Melanocyte of skin (primary cell): ENCODE measurements around the gene DENND11. TPM values are rescaled to one million over a fixed set of nuclear protein-coding genes. Genes with fewer than 3 reads are reported as not detected.

ENCODE experiments used
- small RNA-seq, 2 donors: library from RNA; depleted of rRNA; stranded (forward); fragments of <200 nt; gene quantifications; one replicate each; pipeline ENCODE3, GENCODE V24; 2012
- total RNA-seq, 2 donors: library from RNA; depleted of rRNA; stranded (reverse); fragments of >200 nt; gene quantifications; 2 replicates each; pipeline ENCODE4 v1.2.3, GENCODE V29; 2012

Gene DENND11, protein sequence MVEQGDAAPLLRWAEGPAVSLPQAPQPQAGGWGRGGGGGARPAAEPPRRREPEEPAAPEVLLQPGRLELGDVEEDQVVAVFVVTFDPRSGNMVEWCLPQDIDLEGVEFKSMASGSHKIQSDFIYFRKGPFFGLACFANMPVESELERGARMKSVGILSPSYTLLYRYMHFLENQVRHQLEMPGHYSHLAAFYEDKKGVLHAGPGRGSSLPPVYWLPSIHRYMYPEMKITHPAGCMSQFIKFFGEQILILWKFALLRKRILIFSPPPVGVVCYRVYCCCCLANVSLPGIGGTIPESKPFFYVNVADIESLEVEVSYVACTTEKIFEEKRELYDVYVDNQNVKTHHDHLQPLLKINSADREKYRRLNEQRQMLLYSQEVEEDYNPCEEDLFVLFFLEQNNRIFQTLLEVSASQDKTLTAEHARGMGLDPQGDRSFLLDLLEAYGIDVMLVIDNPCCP
- 1 to 10 TPM; 4.5 to 6.3 TPM for total RNA-seq

DNA sequence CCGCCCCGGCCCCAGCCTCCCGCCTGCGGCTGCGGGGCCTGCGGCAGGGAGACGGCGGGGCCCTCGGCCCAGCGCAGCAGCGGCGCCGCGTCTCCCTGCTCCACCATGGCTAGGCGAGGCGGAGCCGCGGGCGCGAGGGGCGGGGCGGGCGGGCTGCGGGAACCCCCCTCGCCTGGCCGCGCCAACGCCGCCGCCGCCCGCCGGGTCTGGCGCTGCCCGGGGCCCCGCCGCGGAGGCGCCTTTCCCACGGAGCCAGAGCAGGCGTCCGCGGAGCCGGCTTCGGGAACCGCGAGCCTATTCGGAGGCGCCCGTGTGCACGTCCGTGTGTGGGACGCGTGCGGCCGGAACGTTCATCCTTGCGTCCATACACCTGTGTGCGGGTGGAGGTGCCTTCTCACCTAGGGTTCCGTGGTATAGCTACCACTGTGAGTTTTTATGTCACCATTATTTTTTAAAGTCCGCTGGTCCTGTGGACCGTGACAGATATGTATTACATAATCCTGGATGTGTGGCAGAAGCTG, at the start of gene DENND11:
TSS of gene DENND11 (minus strand) at position 120 of the 521 bp plus-strand sequence. CDS start at position 107, 13 bp downstream.

DNA sequence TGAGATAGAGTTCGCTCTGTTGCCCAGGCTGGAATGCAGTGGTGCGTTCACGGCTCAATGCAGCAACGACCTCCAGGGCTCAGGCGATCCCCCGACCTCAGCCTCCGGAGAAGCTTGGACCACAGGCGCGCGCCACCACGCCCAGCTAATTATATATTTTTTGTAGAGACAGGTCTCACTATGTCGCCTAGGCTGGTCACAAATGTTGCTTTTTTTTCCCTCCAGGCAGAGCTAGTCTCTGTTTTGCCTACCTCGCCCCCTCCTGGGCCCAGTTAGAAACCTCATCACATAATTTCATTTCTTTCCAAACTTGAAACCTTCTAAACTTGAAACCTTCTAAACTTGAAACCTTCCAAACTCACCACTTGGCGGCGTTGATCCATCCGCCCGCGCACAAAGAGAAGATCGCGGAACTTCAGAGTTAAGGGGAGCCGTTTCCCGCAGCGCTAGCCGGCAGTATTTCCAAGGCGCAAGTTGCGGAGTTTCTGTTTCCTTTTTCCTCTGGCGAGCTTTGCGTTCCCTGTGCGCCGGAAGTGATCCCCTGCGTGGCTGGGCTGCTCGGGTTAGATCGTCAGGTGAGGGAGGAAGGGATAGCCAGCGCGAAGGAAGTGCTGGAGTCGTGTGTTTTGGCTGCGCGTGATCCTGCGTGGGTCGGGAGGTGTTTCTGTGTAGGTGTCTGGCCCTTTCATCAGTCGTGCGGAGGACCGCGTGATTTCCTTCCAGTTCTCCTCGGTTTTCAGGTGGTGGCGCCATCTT, 36.0 kb upstream of the DENND11 start, which contains the start of gene SSBP1:
TSS of gene SSBP1 (plus strand) at position 523 of the 756 bp plus-strand sequence. CDS start 809 bp downstream, outside the sequence.

DNA sequence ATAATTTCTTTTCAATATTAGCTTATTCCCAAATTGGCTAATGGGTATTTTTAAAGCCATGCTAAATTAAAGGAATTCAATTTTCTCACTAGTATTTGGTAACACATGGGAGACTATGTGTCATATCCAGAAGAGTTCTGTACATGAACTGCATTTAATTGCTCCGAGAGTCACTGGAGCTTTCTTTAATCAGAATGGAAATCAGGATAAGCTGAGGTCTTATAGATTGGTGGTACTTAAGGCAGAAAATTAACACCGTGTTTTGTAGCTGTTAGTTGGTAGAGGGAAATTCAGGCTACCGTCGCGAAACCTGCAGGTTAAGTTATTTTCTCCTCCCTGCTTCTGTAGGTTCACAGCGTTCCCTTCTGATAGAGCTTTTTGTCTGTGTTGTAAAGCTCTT, 6.4 kb upstream of the DENND11 start, which contains the start of gene WEE2:
TSS of gene WEE2 (plus strand) at position 3 of the 400 bp plus-strand sequence. CDS start 406 bp downstream, outside the sequence.

Small RNA genes lying within 50 kb of the gene (small RNA-seq; reads per million reads assigned to genes)
- 0 reads per million in 2 donors for gene RNU1-82P

Other genes with a start within 250 kb of the DENND11 start
- 10 to 100 TPM; 42.0 to 48.9 TPM for gene AGK, start 150.8 kb downstream of the DENND11 start, total RNA-seq
- gene WEE2, start 6.2 kb upstream of the DENND11 start, total RNA-seq, result not detected
- gene SSBP1, start 36.2 kb upstream of the DENND11 start, total RNA-seq, result 100 to 1,000 TPM in 1 of 2 donors, 10 to 100 TPM in 1; 74.0 to 126 TPM
- gene TAS2R3, start 61.9 kb upstream of the DENND11 start, total RNA-seq, result 1 to 10 TPM in 1 of 2 donors, under 1 TPM in 1; 1.00 to 2.1 TPM
- gene TAS2R4, start 74.5 kb upstream of the DENND11 start, total RNA-seq, result 1 to 10 TPM in 1 of 2 donors, under 1 TPM in 1; 1.00 to 1.4 TPM
- 1 to 10 TPM in 1 of 2 donors, under 1 TPM in 1; 1.00 to 1.0 TPM for gene TAS2R5, start 88.1 kb upstream of the DENND11 start, total RNA-seq
- not detected for gene PRSS37, start 139.3 kb upstream of the DENND11 start, total RNA-seq
- not detected for gene OR9A4, start 214.2 kb upstream of the DENND11 start, total RNA-seq
- not detected for gene CLEC5A, start 244.8 kb upstream of the DENND11 start, total RNA-seq